Muscle of arm (tissue), 14 donors: Measurements from ENCODE around the gene GGNBP2. TPM values are rescaled to one million over a fixed set of nuclear protein-coding genes. Genes with fewer than 3 reads are reported as not detected.
"Not testable (repeated sequence)": the region's sequence is repeated elsewhere in the genome, so short reads cannot be mapped to it uniquely, and the experiment has no call there.

Source experiments
- DNase-seq: peaks from one replicate; pipeline ENCODE4 v3.0.0-alpha.2; 2013
- long read RNA-seq, 11 donors: transcript quantifications; one replicate each; lab custom pipeline, GENCODE V29; 2026
- polyA plus RNA-seq, 12 donors: library from polyadenylated mRNA; unstranded; fragments of 120-200 nt; gene quantifications; one replicate each; pipeline ENCODE4 v1.2.1, GENCODE V29; 2013; ENCODE audit not compliant: insufficient read length in 12 of 12

Gene GGNBP2, protein sequence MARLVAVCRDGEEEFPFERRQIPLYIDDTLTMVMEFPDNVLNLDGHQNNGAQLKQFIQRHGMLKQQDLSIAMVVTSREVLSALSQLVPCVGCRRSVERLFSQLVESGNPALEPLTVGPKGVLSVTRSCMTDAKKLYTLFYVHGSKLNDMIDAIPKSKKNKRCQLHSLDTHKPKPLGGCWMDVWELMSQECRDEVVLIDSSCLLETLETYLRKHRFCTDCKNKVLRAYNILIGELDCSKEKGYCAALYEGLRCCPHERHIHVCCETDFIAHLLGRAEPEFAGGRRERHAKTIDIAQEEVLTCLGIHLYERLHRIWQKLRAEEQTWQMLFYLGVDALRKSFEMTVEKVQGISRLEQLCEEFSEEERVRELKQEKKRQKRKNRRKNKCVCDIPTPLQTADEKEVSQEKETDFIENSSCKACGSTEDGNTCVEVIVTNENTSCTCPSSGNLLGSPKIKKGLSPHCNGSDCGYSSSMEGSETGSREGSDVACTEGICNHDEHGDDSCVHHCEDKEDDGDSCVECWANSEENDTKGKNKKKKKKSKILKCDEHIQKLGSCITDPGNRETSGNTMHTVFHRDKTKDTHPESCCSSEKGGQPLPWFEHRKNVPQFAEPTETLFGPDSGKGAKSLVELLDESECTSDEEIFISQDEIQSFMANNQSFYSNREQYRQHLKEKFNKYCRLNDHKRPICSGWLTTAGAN
- polyA plus RNA-seq: 10 to 100 TPM in 11 of 12 donors, not detected in 1; 47.7 to 91.0 (median 64.3) TPM
- long read RNA-seq, donor 1, transcript GGNBP2-214 (4 exons, 695 nt): major isoform, 11 of 50 reads
- long read RNA-seq, donor 1, transcript GGNBP2-218 (2 exons, 680 nt): minor isoform, 5 of 50 reads
- long read RNA-seq, donor 1, partial matches to known transcripts: 26 of 50 reads
- long read RNA-seq, donor 1, other reads (novel, unspliced or antisense): 0 of 50 reads
- long read RNA-seq, donor 2, partial matches to known transcripts: 14 of 21 reads
- long read RNA-seq, donor 2, other reads (novel, unspliced or antisense): 0 of 21 reads
- long read RNA-seq, donor 3, partial matches to known transcripts: 10 of 16 reads
- long read RNA-seq, donor 3, other reads (novel, unspliced or antisense): 0 of 16 reads
- long read RNA-seq, donor 4, partial matches to known transcripts: 0 of 4 reads
- long read RNA-seq, donor 4, other reads (novel, unspliced or antisense): 0 of 4 reads
- long read RNA-seq, donor 5, partial matches to known transcripts: 0 of 15 reads
- long read RNA-seq, donor 5, other reads (novel, unspliced or antisense): 0 of 15 reads
- long read RNA-seq, donor 6, partial matches to known transcripts: 0 of 3 reads
- long read RNA-seq, donor 6, other reads (novel, unspliced or antisense): 0 of 3 reads
- long read RNA-seq, donor 7, transcript GGNBP2-214 (4 exons, 695 nt): major isoform, 5 of 8 reads
- long read RNA-seq, donor 7, partial matches to known transcripts: 0 of 8 reads
- long read RNA-seq, donor 7, other reads (novel, unspliced or antisense): 0 of 8 reads
- long read RNA-seq, donor 8, partial matches to known transcripts: 0 of 11 reads
- long read RNA-seq, donor 8, other reads (novel, unspliced or antisense): 0 of 11 reads
- long read RNA-seq, donor 9, partial matches to known transcripts: 0 of 4 reads
- long read RNA-seq, donor 9, other reads (novel, unspliced or antisense): 0 of 4 reads
- long read RNA-seq, donor 10, partial matches to known transcripts: 0 of 9 reads
- long read RNA-seq, donor 10, other reads (novel, unspliced or antisense): 0 of 9 reads
- long read RNA-seq, donor 11, partial matches to known transcripts: 0 of 13 reads
- long read RNA-seq, donor 11, other reads (novel, unspliced or antisense): 0 of 13 reads

DNA sequence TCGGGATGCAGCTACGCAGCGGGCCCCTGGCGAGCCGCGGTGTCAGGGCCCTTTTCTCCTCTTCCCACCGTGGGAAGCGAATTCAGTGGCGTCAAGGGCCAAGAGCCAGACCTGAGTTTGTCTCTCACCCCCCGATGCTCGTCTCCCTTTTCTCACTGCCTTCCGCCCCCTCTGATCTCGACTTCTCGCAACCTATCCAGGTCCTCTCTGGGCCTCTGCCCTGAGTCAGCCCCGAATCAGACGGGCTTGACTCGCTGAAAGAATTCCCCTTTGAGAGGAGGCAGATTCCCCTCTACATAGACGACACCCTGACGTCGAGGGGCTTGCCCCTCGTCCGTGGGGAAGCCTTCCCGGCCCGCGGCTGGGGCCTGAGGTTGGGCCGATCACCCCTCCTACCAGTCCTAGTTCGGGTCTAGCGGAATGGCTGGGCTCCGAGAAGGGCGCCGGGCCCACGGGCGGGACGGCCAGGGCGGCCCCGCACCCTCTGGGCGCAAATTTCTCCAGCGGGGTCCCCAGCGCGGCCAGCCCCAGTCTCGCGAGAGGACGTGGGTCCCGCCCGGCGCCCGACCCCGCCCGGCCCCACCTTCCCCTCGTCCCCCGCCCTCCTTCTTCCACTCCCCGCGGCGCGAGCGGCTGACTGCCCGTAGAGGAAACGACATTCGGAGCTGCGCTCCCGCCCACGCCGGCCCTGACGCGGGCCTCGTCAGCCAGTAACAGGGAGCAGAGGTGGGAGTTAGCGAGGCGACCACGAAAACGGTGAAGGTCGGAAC, at the start of gene GGNBP2:
TSS of gene GGNBP2 (plus strand) at position 613 of the 770 bp plus-strand sequence. CDS start 806 bp downstream, outside the sequence.
- peak; percentile 94 for DNase-seq

GRCh38 chr17:36495076-36495578, 49.6 kb upstream of the GGNBP2 start:
- no peak for DNase-seq

GRCh38 chr17:36496018-36496789, 48.5 kb upstream of the GGNBP2 start:
- no peak for DNase-seq

DNA sequence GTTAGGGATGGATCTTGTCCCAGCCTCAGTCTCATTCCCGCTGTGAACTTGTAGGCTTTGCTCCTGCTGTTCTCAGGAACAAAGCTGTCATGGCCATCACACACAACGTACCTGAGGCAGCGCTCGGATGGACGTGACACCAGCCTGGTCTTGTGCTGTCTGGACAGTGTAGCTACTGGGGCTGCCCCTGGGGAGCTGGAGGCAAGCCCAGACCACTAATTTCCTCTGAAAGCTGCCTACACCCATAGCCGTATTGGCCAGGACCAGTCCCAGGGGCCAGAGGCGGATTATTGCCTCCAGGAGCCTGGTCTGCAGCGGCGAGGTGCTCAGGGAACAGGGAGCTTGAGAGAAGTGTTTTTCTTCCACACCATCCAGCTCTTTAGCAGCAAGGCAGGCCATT, 46.6 kb upstream of the GGNBP2 start:
- DNase-seq: no peak

GRCh38 chr17:36498560-36499300, 46.0 kb upstream of the GGNBP2 start:
- no peak for DNase-seq

DNA sequence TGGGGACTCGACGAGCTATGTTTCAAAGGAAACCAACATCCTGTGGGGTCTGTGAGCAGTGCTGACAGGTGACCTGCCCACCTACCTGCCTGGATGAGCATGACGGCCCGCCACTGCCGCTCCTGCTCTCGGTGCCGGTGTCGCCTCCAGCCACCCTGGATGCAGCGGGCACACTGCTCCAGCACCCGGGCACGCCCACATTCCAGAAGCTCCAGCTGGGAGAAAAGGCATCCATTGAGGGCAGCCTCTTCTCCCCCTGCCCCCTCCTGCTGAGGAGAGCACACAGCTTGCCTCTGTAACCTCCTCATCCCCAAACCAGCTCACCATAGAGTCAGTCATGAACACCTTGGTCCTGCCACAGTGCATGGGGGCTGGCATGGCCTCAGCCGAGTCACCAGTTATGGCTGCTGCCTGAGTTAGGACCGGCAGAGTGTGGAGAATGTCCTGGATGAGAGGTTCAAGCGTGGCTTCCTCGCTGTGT, 43.9 kb upstream of the GGNBP2 start:
- DNase-seq: no peak

GRCh38 chr17:36501351-36501750, 43.4 kb upstream of the GGNBP2 start:
- no peak for DNase-seq

DNA sequence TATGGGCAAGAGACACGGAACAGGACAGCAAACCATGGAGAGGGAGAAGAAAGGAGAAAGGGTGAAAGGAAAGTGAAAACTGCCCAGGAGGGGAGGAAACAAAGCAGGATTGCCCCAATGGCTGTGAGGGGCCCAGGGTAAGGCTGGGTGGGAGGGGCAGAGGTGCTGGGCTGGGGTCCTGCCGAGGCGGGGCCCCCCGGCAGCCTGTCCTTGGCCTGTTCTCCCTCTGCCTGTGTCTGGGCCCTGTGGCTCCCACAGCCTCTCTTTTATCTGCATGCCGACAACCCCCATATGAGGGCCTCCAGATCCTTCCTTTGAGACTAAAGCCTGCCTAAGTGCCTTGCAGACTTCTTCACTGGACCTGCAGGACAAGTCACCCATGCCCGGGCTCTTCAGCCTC, 42.8 kb upstream of the GGNBP2 start:
- DNase-seq: no peak

DNA sequence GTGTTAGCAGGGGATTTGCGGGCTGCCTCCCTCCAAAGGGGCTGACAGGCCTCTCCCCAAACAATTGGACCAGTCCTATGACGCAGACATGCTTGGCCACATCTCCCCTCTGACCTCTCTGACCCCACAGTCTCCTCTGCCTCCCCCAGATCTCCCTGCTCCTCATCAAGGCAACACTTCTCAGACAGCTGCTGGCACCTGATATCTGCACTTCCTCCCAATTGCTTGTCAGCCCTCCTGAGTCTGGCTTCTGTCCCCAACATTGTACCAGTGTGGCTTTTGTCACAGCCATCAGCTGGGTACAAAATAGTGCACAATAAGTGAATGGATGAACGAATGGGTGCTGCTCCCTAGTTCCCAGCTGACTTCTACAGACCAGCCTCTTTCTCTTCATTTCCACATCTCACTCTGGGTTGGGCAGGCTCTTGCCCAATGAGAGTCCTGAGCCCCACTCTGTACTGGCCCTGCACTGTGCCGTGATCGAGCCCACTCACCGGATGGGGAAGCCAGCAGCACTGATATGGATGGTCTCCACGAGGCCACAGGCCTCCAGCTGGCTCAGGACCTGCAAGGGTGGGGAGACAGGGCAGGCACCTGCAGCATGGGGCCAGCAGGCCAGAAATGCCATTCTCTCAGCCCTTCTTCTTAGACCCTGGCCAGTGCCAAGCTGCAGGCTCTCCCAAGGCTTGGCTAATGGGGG, 41.1 kb upstream of the GGNBP2 start:
- no peak for DNase-seq

- no peak for DNase-seq
Measured at GRCh38 chr17:36504156-36504545, 40.6 kb upstream of the GGNBP2 start.

DNA sequence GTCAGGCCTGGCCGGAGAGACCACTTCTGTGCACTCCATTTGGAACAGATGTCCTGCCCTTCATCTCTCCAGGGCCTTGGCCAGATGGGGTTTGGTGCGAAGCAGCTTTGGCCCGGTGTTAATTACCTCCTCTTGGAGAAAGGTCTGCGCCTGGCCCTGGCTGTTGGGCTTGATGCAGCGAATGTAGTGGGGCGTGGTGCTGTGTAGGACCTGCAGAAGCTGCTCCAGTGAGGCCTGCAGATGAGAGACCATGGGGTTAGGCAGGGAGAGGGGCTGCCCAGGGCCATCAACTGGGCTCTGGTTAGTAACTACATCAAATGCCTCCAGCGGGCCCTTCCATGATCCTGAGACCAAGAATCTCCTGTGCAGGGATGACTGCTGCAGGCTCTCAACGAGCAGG, 39.5 kb upstream of the GGNBP2 start:
- no peak for DNase-seq

DNA sequence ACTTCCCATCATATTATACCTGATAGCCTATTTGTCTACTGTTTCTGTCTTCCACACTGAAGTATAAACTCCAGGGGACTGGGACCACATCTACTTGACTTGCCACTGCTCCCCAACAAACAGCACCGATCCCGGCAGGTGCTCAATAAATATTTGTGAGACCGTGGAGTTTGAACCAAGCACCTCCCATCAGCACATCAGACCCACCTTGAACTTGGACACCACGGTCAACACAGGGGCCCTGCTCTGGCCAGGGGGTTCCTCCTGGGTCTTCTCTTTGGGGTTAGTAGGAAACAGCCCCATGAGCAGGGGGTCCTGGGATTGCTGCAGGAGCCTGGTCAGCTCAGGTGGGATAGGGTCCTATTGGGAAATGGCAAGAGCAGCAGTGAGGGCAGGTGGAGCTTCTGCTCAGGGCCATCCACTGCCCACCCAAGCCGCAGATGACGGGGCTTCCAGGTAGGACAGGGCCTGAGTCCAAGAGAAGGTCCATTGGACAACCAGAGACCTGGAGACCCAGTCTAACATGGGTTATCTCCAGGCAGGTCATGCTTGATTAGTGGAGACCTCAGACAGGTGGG, 38.4 kb upstream of the GGNBP2 start:
- DNase-seq: no peak

GRCh38 chr17:36506831-36507230, 37.9 kb upstream of the GGNBP2 start:
- DNase-seq: no peak

DNA sequence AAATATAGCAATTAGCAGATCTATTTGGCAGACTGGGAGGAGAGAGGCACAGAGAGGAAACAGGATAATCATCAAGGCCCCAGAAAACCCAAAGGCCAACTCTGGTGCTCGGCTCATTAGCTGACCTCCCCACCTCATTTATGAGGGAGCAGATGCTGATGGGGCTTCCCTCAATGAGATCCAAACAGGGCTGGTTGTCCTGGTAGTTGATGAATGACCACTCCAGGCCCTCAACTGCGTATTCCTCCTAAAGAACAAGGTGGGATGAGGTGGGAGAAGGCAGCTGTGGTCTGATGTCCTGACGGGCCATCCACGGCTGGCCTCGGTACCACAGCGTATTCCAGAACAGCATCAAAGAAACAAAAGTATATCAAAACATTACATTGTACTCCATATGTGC, 37.5 kb upstream of the GGNBP2 start:
- no peak for DNase-seq

- not testable (repeated sequence) for DNase-seq
Measured at GRCh38 chr17:36508439-36508838, 36.3 kb upstream of the GGNBP2 start.

GRCh38 chr17:36509272-36509985, 35.3 kb upstream of the GGNBP2 start:
- DNase-seq: no peak
